Measurements from ENCODE around the gene NOL4L. TPM values are rescaled to one million over a fixed set of nuclear protein-coding genes. Genes with fewer than 3 reads are reported as not detected.

The NOL4L gene
- total RNA-seq, 4 donors from 2014 or later = 18.5 to 29.9 (median 24.8) TPM

- Histone ChIP-seq H3K4me1 (no peaks in the 10 kb centered on the region), H3K27me3 (no peaks in the 10 kb centered on the region), H3K27ac (no peak overlapping the region), H3K4me3 (replicated peaks in 1 of 3) (no peak overlapping the region), H3K9me3 (no peaks in the 10 kb centered on the region), H3K36me3 (no peaks in the 10 kb centered on the region)
- no peak for DNase-seq
- 87% methylated on average over 4 of the region's 4 CpGs for WGBS, 2 donors
- intact Hi-C loops (cut with DNase I) = no loop called here
- TF ChIP-seq POLR2A (IDR thresholded peaks at IDR 0.05) (no peak), CTCF (IDR thresholded peaks at IDR 0.05) (no peak)
Observed at GRCh38 chr20:32546918-32547752, 38.0 kb downstream of the NOL4L start.

DNA sequence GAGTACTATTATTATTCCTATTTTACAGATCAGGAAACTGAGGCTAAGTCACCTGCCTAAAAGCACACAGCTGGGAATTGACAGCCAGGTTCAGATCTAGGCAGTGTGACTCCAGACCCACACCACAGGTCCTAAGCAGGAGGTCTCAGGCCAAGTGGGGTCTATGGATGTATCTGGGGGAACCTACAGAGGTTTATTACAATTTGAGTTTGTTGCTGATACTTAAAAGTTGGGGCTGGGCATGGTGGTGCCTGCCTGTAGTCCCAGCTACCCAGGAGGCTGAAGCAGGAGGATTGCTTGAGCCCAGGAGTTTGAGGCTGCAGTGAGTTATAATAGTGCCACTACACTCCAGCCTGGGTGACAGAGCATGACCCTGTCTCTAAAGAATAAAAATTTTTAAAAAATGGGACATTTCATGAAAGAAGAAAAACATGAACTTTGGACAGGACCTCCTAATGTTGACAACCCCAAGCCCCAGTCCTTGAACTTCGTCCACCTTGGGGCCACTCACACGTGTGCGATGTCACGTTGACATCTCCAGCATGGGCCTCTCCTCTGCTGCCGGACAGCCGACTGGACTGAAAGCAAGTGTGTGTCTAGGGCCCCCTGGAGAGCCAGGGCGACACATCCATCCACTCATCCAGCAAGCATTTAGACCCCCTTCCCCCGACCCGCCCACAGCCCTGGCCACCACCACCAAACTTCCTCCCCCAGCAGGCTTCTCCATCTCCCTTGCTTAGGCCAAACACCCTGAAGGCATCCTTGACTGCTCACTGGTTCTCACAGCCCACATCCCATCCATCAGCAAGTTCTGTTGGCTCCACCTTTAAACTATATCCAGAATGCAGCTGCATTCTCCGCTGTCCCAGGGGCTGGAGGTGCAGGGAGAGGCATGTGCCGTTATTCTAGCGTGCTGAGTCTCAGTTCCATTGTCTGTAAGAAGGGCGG lies 40.0 kb downstream of the NOL4L start:
- WGBS, 2 donors = 85 to 86% methylated on average over 11 to 13 of the region's 13 CpGs
- Histone ChIP-seq H3K4me3 (replicated peaks in 1 of 3) (no peak overlapping the region), H3K27me3 (no peaks in the 10 kb centered on the region), H3K27ac (no peak overlapping the region), H3K9me3 (no peaks in the 10 kb centered on the region), H3K4me1 (no peaks in the 10 kb centered on the region), H3K36me3 (no peaks in the 10 kb centered on the region)
- no peak for TF ChIP-seq CTCF (IDR thresholded peaks at IDR 0.05)
- TF ChIP-seq POLR2A (IDR thresholded peaks at IDR 0.05) = no peak
- DNase-seq = no peak
- intact Hi-C loops (cut with DNase I) = no loop called here

- H3K4me1 ChIP-seq = no peaks in the 10 kb centered on the region
- 87 to 89% methylated on average over 5 of the region's 5 CpGs for WGBS, 2 donors
- intact Hi-C loops (cut with DNase I) = no loop called here
- no peaks in the 10 kb centered on the region for H3K27me3 ChIP-seq
- no peak overlapping the region for H3K4me3 ChIP-seq (replicated peaks in 1 of 3)
- no peak overlapping the region for H3K27ac ChIP-seq
- H3K36me3 ChIP-seq = no peaks in the 10 kb centered on the region
- no peak for TF ChIP-seq POLR2A (IDR thresholded peaks at IDR 0.05)
- TF ChIP-seq CTCF (IDR thresholded peaks at IDR 0.05) = no peak
- DNase-seq = no peak
- no peaks in the 10 kb centered on the region for H3K9me3 ChIP-seq
Observed at GRCh38 chr20:32544260-32544722, 40.8 kb downstream of the NOL4L start.

- Histone ChIP-seq H3K27me3 (no peaks in the 10 kb centered on the region), H3K4me3 (replicated peaks in 1 of 3) (no peak overlapping the region), H3K27ac (no peak overlapping the region), H3K9me3 (no peaks in the 10 kb centered on the region), H3K36me3 (no peaks in the 10 kb centered on the region), H3K4me1 (peaks cover 0 to 3% of the 10 kb centered on the region in 2 donors)
- DNase-seq = no peak
- WGBS, 2 donors = 91% methylated on average over 15 of the region's 15 CpGs
- intact Hi-C loops (cut with DNase I) = no loop called here
- TF ChIP-seq CTCF (IDR thresholded peaks at IDR 0.05) (no peak), POLR2A (IDR thresholded peaks at IDR 0.05) (no peak)
Observed at GRCh38 chr20:32543570-32544259, 41.4 kb downstream of the NOL4L start.

Measured in thyroid gland (tissue), 4 donors.